GM18508 (cell line): ENCODE results near the gene PCDHB7.
"Not testable (repeated sequence)": the region's sequence is repeated elsewhere in the genome, so short reads cannot be mapped to it uniquely, and the experiment has no call there.

Experiments used
- ATAC-seq: cut with Tn5 transposase; IDR thresholded peaks from one replicate; pipeline ENCODE4 v1.9.1; 2021; ENCODE audit warnings: moderate number of reproducible peaks; ENCODE audit not compliant: insufficient read depth, unreplicated experiment

The PCDHB7 gene

DNA sequence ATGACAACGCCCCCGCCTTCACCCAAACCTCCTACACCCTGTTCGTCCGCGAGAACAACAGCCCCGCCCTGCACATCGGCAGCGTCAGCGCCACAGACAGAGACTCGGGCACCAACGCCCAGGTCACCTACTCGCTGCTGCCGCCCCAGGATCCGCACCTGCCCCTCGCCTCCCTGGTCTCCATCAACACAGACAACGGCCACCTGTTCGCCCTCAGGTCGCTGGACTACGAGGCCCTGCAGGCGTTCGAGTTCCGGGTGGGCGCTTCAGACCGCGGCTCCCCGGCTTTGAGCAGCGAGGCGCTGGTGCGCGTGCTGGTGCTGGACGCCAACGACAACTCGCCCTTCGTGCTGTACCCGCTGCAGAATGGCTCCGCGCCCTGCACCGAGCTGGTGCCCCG, 6.9 kb downstream of the PCDHB7 start:
- not testable (repeated sequence) for ATAC-seq

DNA sequence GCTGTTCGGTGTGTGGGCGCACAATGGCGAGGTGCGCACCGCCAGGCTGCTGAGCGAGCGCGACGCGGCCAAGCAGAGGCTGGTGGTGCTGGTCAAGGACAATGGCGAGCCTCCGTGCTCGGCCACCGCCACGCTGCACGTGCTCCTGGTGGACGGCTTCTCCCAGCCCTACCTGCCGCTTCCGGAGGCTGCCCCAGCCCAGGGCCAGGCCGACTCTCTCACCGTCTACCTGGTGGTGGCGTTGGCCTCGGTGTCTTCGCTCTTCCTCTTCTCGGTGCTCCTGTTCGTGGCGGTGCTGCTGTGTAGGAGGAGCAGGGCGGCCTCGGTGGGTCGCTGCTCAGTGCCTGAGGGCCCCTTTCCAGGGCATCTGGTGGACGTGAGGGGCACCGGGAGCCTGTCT, 7.4 kb downstream of the PCDHB7 start:
- not testable (repeated sequence) for ATAC-seq

DNA sequence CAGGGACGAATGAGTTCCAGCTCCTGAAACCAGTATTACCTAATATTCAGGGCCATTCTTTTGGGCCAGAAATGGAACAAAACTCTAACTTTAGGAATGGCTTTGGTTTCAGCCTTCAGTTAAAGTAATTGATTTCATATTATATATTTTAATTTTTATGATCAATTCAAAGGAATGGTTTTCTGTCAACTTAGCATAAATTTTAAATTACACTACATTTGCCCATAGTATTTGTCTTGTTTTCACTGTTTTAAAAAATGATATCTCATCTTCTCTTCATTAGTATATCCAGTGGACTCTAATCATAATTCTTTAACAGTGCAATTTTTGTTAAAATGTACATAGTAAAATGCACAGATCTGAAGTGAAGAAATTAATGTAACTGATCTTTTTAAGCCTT, 7.9 kb downstream of the PCDHB7 start:
- ATAC-seq = no peak

DNA sequence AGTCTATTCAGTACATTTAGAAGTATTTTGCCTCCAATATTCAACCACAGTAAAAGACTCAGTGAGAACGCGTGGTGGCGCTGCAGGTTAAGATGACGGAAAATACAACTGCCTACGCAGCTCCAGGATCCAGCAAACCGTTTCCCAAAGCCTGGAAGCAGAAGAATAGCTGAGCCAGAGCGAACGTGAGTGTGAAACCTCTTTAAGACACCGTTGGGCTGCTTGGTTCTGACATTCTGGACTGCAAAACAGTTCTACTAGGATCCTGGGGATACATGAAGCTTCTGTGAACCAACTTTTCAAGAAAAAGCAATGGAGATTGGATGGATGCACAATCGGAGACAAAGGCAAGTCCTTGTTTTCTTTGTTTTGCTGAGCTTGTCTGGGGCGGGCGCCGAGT, 9.8 kb downstream of the PCDHB7 start, which contains the start of gene PCDHB16:
PCDHB16 (plus strand) TSS at position 140 of the 400 bp plus-strand sequence; CDS start at position 313, 173 bp downstream.
- ATAC-seq = no peak

DNA sequence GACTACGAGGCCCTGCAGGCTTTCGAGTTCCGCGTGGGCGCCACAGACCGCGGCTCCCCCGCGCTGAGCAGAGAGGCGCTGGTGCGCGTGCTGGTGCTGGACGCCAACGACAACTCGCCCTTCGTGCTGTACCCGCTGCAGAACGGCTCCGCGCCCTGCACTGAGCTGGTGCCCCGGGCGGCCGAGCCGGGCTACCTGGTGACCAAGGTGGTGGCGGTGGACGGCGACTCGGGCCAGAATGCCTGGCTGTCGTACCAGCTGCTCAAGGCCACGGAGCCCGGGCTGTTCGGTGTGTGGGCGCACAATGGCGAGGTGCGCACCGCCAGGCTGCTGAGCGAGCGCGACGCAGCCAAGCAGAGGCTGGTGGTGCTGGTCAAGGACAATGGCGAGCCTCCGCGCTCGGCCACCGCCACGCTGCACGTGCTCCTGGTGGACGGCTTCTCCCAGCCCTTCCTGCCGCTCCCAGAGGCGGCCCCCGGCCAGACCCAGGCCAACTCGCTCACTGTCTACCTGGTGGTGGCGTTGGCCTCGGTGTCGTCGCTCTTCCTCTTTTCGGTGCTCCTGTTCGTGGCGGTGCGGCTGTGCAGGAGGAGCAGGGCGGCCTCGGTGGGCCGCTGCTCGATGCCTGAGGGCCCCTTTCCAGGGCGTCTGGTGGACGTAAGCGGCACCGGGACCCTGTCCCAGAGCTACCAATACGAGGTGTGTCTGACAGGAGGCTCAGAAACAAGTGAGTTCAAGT, 11.8 kb downstream of the PCDHB7 start:
- not testable (repeated sequence) for ATAC-seq

DNA sequence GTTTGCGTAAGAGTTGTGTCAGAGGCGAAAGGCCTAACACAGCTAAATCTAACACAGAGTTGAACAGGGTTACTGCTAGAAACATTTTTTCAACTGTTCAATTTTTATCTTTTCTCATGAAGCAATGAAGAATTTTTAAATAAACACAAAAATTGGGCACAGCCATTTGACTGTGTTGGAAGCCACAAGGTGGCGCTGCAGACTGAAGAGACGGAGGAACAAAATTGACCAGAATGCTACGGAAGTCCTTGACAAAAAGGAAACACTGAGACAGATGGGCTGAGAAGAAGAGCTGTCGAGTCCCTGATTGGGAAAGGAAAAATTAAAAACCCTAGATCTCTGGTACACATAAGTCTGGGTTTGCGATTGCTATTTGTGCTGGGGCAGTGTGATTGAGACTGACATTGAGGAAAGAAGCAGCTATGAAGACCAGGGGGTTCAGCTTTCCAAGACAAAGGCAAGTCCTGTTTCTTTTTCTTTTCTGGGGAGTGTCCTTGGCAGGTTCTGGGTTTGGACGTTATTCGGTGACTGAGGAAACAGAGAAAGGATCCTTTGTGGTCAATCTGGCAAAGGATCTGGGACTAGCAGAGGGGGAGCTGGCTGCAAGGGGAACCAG, 14.6 kb downstream of the PCDHB7 start, which contains the start of gene PCDHB9:
PCDHB9 (plus strand) TSS at position 265 of the 616 bp plus-strand sequence; CDS start at position 423, 158 bp downstream.
- no peak for ATAC-seq

DNA sequence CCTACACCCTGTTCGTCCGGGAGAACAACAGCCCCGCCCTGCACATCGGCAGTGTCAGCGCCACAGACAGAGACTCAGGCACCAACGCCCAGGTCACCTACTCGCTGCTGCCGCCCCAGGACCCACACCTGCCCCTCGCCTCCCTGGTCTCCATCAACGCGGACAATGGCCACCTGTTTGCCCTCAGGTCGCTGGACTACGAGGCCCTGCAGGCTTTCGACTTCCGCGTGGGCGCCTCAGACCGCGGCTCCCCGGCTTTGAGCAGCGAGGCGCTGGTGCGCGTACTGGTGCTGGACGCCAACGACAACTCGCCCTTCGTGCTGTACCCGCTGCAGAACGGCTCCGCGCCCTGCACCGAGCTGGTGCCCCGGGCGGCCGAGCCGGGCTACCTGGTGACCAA, 16.2 kb downstream of the PCDHB7 start:
- not testable (repeated sequence) for ATAC-seq

DNA sequence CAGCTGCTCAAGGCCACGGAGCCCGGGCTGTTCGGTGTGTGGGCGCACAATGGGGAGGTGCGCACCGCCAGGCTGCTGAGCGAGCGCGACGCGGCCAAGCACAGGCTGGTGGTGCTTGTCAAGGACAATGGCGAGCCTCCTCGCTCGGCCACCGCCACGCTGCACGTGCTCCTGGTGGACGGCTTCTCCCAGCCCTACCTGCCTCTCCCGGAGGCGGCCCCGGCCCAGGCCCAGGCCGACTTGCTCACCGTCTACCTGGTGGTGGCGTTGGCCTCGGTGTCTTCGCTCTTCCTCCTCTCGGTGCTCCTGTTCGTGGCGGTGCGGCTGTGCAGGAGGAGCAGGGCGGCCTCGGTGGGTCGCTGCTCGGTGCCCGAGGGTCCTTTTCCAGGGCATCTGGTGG, 16.7 kb downstream of the PCDHB7 start:
- ATAC-seq = not testable (repeated sequence)

DNA sequence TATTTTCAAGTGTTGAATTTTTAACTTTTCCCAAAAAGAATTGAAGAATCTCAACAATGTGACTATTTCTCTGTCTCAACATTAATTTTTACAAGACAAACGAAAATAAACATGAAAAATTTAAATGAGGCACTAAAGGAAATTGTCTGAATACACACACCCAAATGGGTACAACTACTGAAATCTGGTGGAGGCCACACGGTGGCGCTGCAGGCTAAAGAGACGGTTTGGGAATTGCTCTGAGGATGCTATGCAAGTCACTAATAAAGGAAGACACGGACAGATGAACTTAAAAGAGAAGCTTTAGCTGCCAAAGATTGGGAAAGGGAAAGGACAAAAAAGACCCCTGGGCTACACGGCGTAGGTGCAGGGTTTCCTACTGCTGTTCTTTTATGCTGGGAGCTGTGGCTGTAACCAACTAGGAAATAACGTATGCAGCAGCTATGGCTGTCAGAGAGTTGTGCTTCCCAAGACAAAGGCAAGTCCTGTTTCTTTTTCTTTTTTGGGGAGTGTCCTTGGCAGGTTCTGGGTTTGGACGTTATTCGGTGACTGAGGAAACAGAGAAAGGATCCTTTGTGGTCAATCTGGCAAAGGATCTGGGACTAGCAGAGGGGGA, 19.8 kb downstream of the PCDHB7 start, which contains the start of gene PCDHB10:
PCDHB10 (plus strand) TSS at position 244 of the 616 bp plus-strand sequence; CDS start at position 444, 200 bp downstream.
- no peak for ATAC-seq

DNA sequence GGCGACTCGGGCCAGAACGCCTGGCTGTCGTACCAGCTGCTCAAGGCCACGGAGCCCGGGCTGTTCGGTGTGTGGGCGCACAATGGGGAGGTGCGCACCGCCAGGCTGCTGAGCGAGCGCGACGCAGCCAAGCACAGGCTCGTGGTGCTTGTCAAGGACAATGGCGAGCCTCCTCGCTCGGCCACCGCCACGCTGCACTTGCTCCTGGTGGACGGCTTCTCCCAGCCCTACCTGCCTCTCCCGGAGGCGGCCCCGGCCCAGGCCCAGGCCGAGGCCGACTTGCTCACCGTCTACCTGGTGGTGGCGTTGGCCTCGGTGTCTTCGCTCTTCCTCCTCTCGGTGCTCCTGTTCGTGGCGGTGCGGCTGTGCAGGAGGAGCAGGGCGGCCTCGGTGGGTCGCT, 21.9 kb downstream of the PCDHB7 start:
- not testable (repeated sequence) for ATAC-seq

DNA sequence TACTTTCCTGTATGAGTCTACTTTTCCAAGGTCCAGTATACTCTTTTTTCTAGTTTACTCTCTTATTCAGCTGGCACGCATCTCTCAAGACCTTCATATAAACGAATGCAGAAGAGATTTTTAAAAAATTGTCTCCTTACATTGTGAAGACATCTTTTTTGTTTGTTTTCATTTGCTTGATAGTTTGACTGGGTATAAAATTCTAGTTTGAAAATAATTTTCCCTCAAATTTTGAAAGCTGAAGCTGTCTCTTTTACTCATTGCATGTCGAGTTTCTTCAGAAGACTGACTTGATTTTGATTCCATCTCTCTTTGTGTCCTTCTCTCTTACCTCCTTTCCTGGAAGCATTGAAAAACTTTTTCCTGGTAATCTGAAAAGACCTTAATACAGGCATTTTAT, 23.9 kb downstream of the PCDHB7 start:
- no peak for ATAC-seq

DNA sequence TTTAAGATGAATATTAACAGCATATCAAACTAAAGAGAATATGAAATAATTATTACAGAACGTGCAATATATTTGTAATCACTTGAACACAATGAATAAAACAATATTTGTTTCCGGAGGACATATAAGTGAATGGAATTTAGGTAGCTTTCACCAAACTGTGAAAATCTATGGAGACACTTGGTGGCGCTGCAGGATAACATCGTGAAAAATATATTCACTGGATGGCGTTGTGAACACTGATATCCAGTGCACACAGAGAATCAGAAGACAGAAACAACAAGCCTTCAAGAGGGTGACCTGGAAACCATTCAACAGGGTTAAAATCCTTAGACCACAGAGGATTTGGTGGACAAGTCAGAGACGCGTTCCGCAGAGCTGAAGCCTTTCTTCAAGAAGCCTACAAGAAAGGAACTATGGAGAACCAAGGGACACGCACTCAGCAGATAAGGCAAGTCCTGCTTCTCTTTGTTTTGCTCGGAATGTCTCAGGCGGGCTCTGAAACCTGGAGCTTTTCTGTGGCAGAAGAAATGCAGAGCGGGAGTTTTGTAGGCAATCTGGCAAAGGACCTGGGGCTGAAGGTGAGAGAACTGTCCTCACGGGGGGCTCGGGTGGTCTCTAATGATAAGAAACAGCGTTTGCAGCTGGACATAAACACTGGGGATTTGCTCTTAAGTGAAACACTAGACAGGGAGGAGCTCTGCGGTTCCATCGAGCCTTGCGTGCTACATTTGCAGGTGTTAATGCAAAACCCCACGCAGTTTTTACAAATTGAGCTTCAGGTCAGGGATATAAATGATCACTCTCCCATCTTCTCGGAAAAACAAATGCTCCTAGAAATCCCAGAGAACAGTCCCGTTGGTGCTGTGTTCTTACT, 27.2 kb downstream of the PCDHB7 start, which contains the start of gene PCDHB11:
PCDHB11 (plus strand) TSS at position 269 of the 877 bp plus-strand sequence; CDS start at position 417, 148 bp downstream.
- ATAC-seq = no peak

DNA sequence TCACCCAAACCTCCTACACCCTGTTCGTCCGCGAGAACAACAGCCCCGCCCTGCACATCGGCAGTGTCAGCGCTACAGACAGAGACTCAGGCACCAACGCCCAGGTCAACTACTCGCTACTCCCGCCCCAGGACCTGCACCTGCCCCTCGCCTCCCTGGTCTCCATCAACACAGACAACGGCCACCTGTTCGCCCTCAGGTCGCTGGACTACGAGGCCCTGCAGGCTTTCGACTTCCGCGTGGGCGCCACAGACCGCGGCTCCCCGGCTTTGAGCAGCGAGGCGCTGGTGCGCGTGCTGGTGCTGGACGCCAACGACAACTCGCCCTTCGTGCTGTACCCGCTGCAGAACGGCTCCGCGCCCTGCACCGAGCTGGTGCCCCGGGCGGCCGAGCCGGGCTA, 28.7 kb downstream of the PCDHB7 start:
- ATAC-seq = not testable (repeated sequence)

DNA sequence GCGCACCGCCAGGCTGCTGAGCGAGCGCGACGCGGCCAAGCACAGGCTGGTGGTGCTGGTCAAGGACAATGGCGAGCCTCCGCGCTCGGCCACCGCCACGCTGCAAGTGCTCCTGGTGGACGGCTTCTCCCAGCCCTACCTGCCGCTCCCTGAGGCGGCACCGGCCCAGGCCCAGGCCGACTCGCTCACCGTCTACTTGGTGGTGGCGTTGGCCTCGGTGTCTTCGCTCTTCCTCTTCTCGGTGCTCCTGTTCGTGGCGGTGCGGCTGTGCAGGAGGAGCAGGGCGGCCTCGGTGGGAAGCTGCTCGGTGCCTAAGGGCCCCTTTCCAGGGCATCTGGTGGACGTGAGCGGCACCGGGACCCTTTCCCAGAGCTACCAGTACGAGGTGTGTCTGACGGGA, 29.2 kb downstream of the PCDHB7 start:
- not testable (repeated sequence) for ATAC-seq

DNA sequence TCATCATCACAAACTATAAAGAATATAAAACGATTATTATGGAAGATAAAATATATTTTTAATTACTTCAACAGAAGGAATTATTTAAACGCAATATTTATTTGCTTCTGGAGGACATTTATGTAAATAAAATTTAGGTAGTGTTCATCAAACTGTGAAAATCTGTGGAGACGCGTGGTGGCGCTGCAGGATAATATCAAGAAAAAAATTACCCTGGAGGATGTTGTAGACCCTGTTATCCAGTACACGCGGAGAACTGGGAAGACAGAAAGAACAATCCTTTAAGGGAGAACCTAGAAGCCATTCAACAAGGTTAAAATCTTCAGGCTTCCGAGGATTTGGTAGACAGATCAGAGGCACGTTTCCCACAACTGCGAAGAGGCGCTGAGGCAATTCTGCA, 36.0 kb downstream of the PCDHB7 start, which contains the start of gene PCDHB12:
PCDHB12 (plus strand) TSS at position 242 of the 400 bp plus-strand sequence. CDS start 189 bp downstream, outside the sequence.
- ATAC-seq = no peak

DNA sequence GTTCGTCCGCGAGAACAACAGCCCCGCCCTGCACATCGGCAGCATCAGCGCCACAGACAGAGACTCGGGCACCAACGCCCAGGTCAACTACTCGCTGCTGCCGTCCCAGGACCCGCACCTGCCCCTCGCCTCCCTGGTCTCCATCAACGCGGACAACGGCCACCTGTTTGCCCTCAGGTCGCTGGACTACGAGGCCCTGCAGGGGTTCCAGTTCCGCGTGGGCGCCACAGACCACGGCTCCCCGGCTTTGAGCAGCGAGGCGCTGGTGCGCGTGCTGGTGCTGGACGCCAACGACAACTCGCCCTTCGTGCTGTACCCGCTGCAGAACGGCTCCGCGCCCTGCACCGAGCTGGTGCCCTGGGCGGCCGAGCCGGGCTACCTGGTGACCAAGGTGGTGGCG, 37.8 kb downstream of the PCDHB7 start:
- ATAC-seq = not testable (repeated sequence)

DNA sequence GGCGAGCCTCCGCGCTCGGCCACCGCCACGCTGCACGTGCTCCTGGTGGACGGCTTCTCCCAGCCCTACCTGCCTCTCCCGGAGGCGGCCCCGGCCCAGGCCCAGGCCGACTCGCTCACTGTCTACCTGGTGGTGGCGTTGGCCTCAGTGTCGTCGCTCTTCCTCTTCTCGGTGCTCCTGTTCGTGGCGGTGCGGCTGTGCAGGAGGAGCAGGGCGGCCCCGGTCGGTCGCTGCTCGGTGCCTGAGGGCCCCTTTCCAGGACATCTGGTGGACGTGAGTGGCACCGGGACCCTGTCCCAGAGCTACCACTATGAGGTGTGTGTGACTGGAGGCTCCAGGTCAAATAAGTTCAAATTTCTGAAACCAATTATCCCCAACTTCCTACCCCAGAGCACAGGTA, 38.4 kb downstream of the PCDHB7 start:
- ATAC-seq = not testable (repeated sequence)

DNA sequence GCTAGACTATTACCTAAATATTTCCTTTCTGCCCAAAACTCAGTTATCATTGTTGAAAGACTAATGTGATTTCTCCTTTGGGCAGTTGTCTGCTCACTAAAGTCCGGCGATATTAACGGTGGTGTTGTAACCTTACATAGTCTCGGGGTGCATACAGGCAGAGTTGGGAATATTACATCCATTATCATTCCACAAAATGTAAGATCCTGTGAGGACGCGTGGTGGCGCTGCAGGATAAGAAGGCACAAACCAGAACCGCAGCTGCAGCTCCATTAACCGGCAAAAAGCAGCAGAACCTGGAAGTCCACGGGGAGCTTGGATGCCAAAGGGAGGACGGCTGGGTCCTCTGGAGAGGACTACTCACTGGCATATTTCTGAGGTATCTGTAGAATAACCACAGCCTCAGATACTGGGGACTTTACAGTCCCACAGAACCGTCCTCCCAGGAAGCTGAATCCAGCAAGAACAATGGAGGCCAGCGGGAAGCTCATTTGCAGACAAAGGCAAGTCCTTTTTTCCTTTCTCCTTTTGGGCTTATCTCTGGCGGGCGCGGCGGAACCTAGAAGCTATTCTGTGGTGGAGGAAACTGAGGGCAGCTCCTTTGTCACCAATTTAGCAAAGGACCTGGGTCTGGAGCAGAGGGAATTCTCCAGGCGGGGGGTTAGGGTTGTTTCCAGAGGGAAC, 41.4 kb downstream of the PCDHB7 start, which contains the start of gene PCDHB13:
PCDHB13 (plus strand) TSS at position 264 of the 684 bp plus-strand sequence; CDS start at position 469, 205 bp downstream.
- ATAC-seq = not testable (repeated sequence)

DNA sequence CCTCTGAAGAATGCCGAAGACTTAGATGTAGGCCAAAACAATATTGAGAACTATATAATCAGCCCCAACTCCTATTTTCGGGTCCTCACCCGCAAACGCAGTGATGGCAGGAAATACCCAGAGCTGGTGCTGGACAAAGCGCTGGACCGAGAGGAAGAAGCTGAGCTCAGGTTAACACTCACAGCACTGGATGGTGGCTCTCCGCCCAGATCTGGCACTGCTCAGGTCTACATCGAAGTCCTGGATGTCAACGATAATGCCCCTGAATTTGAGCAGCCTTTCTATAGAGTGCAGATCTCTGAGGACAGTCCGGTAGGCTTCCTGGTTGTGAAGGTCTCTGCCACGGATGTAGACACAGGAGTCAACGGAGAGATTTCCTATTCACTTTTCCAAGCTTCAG, 42.1 kb downstream of the PCDHB7 start:
- ATAC-seq = not testable (repeated sequence)
